Stimulated activated CD4-positive, alpha-beta T cell treated with anti-CD3 and anti-CD28 coated beads, Interleukin-4, amount 100 ng/mL, for 1 hour (primary cell): ENCODE measurements around the gene ACP4.
"Not testable (repeated sequence)": the region's sequence is repeated elsewhere in the genome, so short reads cannot be mapped to it uniquely, and the experiment has no call there.

Source experiments
- DNase-seq: peaks from one replicate; pipeline ENCODE4 v3.0.0-alpha.2; 2020

The ACP4 gene

DNA sequence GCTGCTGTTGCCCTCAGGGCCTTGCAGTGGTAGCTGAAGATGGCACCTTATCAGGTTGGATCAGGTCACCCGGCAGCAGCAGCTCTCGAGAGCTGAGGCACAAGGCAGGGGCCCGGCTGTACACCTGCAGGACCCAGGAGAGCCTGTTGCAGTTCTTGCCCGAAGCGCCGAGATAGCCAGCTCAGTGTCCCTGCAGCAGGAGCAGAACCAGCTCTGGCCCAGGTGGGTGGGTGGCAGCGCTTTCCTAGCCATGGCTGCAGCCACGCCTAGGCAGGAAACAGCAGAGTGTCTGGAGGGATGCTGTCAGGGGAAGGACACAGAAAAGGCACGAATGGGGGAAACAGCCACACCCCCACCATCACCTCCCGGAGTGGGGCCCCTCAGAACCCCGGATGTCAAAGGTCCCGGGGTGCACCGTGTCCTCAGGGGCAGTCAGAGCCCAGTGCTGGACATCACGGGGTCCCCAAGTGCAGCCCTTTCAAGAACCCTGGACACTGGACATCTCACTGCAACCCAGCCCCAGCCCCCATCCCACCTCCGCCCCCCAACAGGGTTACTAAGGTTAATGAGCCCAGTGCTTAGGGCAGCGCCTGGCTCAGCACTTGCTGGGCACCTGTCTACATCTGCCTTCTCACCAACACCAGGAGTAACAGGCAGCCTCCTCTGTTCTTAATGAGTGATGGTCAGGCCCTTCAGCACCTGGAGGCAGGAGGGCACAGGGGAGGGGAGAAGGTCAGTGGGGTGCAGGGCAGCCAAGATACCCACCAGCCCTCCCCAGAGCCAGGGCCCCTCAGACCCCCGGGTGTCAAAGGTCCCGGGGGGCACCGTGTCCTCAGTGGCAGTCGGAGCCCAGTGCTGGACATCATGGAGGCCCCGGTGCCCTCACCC lies 8.7 kb downstream of the ACP4 start:
- no peak for DNase-seq

- DNase-seq = no peak
Observed at GRCh38 chr19:50799547-50799851, 9.3 kb downstream of the ACP4 start.

DNA sequence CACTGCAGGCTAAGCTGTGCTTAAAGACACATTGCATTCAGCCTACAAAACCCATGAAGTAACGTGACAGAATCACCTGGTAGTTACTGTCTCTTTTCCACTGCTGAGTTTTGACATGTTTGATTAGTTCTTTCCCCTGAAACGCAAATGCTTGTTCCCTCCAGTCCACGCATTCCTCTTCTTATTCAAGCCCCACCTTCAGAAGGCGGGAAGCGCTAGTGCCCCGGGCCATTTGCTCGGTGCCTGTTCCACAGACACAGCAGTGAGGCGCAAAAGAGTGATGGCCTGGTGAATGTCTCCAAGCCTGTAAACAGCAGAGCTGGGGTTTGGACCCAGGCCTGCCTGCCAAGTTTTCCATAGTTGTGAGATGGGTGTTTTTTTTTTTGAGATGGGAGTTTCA lies 10.9 kb downstream of the ACP4 start:
- DNase-seq = no peak

DNA sequence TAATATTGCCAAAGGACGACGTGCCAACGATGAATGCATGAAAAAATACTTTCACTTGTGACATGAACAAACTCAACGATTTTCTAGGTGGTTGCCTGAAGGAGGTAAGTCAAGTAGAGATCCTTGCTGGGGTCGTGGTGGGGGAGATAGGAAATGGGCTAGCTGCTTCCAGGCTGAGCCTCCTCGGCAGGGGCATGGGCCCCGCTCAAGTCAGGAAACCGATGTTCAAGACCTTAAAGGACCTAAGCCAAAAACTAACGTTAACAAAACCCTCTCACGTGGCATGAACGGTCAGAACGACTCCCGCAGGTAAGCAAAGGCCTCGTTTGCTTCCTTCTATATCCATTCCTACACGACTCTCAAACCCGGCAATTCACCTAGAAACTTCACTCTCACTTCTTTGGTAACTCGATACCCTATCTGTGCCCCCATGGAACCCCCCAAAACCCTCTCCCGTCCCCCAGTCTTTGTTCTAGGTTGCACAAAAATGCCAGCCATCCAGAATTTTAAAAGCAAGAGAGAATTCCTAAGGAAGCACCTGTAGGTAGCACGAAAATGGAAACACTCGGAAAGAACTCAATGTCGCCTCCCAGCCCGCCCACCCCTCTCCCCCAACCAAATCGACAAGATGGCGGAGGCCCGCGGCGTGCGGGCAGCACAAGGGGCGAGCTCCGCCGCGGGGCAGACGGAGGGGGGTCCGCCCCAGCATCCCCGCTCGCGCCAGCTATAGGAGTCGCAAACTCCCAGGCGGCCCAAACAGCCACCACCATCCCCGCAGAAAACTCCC lies 13.6 kb downstream of the ACP4 start:
- DNase-seq = peak; percentile 56

- DNase-seq = peak; percentile 99
Observed at GRCh38 chr19:50804420-50805272, 14.4 kb downstream of the ACP4 start.

DNA sequence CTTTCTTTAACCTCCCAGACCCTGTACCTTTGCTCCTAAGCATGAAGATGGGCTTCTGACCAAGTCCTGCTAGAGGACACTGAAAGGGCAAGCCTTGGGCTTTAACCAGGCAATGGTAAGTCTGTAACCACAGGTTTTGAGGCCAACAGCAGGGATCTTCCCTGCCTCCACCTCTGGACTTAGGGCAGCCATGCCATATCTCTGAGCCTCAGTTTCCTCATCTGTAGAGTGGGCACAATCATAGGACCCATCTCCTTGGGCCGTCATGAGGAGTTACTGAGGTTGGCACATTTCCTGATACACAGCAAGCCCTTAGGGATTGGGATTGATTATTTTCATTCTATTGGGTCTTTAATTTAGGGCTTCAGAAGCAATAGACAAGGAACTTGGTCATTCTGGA lies 18.6 kb downstream of the ACP4 start:
- no peak for DNase-seq

GRCh38 chr19:50811622-50812238 lies 21.5 kb downstream of the ACP4 start:
- DNase-seq = not testable (repeated sequence)

DNA sequence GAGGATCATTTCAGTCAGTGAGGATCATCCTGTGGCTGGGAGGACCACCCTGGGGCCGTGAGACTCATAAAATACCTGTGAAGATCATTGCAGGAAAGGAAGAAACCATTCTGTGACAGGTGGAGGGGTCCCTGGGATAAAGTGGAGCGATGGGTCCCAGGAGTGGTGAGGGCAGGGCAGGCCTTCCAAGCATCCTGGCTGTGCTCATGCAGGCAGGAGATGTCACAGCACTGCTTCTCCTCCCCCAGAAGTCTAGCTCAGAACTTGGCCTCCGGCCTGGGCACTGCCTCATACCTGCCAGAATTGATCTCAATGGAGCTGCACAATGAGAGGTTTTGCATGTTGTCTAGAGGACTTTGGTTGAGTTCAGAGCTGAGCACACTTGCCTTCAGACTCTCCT lies 22.3 kb downstream of the ACP4 start:
- DNase-seq = no peak

DNA sequence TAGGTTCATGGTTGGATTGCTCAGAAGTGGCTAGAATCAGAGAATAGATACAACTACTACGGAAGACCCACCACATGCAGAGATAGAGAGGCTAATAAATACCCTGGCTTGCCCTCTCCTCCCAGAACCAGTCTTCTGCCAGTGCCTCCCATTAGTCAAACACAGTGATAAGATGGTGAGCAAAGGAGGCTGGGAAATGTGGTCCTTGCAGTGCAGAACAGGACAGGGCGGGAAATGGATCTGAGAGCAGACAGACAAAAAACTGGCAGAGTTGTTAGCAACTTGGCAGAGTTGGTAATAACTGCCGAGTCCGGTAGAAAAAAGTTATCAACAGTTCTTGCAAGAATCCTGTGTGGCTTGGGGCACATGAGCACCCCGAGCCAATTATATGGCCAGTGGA lies 24.7 kb downstream of the ACP4 start:
- no peak for DNase-seq

DNA sequence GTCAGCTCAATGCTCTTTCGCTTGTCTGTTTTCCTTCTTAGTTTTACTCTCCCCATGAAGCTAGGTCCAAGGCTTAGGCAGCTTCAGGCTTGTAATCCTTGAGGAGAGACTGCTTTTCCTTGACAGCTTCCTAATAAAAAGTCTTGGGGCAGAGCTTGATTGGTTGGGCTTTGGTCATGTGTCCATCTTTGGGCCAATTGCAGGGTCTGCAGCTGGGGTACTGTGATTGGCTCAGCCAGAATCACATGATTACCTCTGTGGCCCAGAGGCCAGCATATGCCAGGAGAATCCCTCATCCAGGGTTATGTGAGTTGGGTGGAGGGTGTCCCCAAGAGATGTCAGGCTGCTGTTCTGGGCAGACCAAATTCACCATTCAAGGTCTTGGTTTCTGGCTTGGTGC lies 25.2 kb downstream of the ACP4 start:
- no peak for DNase-seq

- DNase-seq = peak; percentile 49
Observed at GRCh38 chr19:50817941-50818858, 28.0 kb downstream of the ACP4 start.

DNA sequence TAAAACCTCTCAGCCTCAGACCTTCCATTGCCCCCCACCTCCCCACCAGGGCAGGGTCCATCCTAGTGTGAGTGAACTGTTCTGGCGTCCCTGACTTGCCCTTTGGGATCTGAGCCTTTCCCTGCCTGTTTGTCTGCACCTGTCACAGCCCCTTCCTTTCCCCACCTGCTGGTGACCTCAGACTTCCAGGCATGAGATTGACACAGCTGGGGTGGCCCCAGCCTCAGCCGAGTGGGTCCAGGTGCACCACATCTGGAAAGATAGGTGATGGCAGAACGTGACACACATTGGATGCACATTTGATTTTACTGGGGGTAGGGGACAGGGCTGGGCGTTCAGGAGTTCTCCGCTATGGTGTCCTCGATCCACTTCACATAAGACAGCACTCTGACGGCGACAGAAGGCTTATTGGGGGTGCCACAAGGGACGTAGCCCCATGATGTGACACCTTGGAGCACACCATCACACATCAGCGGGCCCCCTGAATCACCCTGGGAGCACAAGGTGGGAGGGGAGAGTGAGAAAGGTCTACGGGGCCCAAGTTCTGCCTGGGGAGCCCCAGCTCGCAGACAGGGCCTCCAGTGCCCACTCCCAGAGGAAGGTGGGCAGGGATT lies 28.8 kb downstream of the ACP4 start:
- DNase-seq = no peak

DNA sequence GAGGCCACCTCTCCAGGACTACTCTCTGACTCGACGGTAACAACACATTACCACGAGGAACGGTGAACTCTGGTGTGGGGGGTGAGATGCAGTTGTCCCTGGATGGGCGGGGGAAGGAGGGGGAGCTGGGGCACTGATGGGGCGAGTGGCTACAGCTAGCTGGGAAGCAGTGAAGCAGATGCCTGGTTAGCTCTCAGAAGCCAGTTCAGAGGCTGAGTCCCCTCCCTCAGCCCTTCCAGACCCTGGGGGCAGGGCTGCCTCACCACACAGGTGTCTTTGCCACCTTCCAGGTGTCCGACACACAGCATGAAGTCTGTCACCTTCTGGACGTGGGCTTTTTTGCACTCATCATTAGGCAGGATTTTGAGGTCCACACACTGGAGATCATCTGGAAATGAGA lies 29.4 kb downstream of the ACP4 start:
- DNase-seq = no peak

DNA sequence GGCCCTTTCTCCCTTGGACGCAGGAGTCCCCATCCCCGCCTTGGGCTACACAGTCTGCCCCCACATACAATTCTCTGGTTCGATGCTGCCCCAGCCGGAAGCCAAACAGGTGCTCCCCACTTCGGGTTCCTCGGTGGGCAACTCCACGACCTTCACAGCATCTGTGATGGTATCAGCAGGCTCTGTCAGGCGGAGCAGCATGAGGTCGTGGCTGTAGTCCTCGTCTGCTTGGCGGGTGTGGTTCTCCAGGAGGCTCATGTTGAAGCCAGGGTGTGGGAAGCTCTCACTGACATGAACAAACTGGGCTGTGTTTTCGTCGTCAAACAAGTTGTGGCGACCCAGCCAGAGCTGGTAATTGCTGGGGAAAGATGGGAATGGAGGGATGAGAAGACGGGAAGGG lies 29.9 kb downstream of the ACP4 start:
- no peak for DNase-seq

DNA sequence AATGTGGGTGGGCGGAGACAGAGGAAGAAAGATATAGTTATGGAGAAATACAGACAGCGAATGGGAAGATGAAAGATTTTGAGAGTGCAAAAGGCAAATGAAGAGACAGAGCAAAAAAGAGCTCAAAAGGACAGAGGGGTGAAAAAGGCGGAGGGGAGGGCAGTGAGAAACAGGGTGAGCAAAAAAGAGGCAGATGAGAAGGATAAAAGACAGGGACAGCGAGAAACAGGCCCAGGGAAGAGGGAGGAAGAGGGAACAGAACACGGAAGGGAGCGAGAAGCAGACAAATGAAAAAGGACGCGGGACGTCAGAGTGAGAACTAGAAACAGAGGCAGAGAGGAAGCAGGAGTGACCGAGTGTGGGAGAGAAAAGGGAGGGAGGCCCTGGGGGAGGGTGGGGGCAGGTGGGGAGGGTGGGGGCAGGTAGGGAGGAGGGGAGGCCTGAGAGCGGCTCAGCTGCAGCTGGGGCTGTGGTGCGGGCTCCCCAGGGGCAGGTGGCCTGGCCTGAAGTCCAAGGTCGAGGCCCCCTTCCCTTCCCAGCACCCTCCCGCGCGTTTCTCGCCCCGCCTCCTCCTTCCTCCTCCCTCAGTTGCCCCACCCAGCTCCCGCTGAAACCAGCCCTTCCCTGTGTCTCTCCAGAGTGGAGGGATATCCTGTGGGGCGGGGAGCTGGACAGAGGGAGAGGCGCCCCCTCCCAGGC lies 30.5 kb downstream of the ACP4 start:
- DNase-seq = no peak

- DNase-seq = no peak
Observed at GRCh38 chr19:50821248-50821612, 31.0 kb downstream of the ACP4 start.

GRCh38 chr19:50821622-50822021 lies 31.4 kb downstream of the ACP4 start:
- no peak for DNase-seq

GRCh38 chr19:50822661-50823208 lies 32.5 kb downstream of the ACP4 start:
- DNase-seq = no peak

- DNase-seq = no peak
Observed at GRCh38 chr19:50823389-50824042, 33.3 kb downstream of the ACP4 start, which contains the start of gene KLK1. KLK1 (minus strand) TSS chr19:50823787; CDS start chr19:50823748, 39 bp downstream.
